ENCODE data around the gene FOXS1.

FOXS1 gene

DNA sequence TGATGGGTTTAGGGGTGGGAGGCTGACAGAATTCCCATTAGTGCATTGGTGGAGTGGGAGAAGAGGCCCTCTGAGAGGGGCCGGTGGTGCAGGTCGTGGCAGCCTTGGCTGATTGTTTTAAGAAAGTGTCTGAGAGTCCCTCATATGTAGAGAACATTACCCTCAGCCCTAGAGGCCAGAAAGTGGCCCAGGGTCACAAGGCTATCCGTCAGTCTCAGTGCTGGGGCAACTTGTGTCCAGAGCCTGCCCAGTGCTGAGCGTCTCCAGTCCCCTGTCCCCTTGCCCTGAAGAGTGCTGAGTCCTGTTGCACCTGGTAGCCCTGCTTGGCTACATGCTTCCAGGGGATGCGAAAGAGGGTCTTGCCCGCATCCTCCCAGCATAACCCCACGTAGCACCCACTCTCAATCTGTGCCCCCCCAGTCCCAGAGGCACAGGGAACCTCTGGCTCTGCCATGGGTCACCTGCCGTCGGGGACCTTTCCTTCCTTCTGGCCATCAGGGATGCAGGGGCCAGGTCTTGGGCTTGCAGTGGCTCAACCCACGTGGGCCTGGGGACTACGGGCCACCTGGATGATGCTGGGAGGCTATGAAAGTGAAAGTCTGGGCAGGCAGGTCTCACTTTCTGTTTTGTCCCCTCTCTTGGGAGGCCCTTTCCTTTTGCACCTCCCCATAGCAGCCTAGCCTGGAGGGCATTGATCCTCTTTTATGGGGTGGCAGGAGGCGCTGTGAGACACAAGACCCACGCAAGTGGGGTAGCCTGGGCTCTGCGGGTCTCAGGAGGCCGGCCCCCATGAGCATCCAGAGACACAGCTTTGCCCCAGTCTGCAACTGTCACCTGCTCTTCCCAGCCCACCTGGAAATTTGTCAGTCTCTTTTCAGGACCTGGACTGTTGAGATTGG is 12.7 kb upstream of the FOXS1 start:
- DNase-seq (ENCODE audit: low read depth), result no peak
- TF ChIP-seq, protein P1, sequence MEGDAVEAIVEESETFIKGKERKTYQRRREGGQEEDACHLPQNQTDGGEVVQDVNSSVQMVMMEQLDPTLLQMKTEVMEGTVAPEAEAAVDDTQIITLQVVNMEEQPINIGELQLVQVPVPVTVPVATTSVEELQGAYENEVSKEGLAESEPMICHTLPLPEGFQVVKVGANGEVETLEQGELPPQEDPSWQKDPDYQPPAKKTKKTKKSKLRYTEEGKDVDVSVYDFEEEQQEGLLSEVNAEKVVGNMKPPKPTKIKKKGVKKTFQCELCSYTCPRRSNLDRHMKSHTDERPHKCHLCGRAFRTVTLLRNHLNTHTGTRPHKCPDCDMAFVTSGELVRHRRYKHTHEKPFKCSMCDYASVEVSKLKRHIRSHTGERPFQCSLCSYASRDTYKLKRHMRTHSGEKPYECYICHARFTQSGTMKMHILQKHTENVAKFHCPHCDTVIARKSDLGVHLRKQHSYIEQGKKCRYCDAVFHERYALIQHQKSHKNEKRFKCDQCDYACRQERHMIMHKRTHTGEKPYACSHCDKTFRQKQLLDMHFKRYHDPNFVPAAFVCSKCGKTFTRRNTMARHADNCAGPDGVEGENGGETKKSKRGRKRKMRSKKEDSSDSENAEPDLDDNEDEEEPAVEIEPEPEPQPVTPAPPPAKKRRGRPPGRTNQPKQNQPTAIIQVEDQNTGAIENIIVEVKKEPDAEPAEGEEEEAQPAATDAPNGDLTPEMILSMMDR (IDR thresholded peaks at IDR 0.05; ENCODE audit: low read length, missing control alignments), result no peak
- H3K4me3 ChIP-seq (replicated peaks; ENCODE audit: low read depth, low read length), result no peak overlapping the region

DNA sequence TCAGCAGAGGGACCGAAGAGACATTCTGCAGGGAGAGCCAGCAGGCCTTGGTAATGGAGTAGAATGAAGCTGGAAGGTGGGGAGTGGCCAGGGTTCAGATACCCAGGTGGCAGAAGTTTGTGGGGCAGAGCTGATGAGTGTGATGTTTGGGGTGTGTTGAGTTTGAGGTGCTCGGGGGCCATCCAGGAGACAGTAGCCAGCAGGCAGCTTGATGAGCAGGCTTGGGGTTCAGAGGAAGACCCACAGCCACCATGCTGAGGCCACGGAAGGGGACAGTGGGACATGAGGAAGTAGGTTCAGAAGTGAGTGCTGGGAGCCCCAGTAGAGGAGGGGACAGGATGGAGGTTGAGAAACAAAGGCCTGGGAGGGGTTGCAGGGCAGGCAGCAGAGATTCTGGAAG is 11.1 kb upstream of the FOXS1 start:
- no peak overlapping the region for H3K4me3 ChIP-seq (replicated peaks; ENCODE audit: low read depth, low read length)
- no peak for DNase-seq (ENCODE audit: low read depth)
- TF ChIP-seq, protein P1 (IDR thresholded peaks at IDR 0.05; ENCODE audit: low read length, missing control alignments), result no peak

DNA sequence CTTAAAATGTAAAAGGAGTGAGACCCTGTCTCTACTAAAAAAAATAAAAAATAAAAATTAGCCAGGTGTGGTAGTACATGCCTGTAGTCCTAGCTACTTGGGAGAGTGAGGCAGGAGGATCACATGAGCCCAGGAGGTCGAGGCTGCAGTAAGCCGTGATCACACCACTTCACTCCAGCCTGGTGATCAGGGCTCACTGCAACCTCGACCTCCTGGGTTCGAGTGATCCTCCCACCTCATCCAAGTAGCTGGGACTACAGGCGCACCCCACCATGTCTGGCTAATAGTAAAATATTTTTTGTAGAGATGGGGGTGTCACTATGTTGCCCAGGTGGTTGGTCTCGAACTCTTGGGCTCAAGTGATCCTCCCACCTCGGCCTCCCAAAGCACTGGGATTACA is 8.1 kb upstream of the FOXS1 start:
- no peak for DNase-seq (ENCODE audit: low read depth)
- TF ChIP-seq, protein P1 (IDR thresholded peaks at IDR 0.05; ENCODE audit: low read length, missing control alignments), result no peak

DNA sequence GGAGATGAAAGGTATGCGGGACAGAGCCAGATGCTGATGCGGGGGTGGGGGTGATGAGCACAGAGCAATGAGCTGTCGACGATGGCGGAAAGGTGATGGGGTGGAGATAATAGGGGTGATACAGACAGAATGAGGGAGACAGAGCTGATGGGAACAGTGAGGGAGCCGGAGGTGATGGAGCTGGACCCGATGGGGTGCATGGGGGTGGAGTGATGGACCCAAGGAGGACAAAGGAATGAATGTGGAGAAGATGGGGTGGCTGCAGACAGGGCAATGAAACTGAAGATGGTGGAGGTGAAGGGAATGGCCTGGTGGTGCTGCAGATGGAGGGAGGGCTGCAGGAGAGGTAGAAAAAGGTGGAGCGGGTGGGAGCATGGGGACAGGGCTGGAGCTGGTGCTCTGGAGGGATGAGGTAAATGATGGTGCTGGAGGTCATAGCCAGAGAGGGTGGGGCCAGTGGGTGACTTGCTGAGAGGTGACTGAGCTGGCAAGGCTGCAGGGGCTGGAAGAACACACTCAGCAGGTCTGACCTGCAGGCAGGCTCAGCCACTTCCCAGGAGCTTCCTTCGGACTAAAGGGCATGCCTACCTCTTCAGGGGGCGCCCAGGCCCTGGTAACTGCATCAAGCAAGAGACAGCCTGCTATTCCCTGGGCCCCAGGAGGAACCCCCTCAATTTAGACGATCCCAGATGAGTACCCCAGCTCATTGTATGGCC is 6.0 kb upstream of the FOXS1 start:
- H3K4me3 ChIP-seq (replicated peaks; ENCODE audit: low read depth, low read length), result no peak overlapping the region
- TF ChIP-seq, protein P1 (IDR thresholded peaks at IDR 0.05; ENCODE audit: low read length, missing control alignments), result no peak
- no peak for DNase-seq (ENCODE audit: low read depth)

More for the DNA sequence above, 8.1 kb upstream of the FOXS1 start:
- H3K4me3 ChIP-seq (replicated peaks; ENCODE audit: low read depth, low read length), result no peak overlapping the region

DNA sequence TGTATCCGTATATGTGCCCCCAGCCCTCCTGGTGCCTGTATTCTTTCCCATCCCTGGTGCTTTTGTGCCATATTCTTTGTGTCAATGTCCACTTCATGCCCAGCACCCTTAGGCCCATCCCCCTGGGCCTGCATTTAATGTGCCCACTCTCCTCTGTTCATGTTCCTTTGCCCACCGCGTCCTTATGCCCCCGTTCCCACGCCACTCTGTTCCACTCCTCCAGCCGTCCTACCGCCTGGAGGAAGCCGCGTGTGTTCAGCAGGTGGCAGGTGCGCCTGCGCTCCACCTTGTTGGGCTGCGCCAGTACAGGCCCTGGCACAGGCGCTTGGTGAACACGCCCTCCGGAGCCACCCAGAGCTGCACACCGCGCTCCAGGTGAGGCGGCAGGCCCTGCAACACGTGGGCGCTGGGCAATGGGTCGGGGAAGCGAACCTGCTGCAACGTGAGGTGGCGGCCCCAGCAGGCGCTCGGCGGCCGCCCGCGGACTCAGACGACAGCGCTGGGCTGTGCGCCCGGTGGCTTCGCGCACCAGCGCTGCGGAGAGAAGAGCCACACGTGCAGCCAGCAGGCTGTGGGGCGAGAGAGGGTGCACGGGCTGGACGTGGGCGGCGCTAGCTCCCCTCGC is 4.0 kb upstream of the FOXS1 start:
- DNase-seq (ENCODE audit: low read depth), result no peak
- no peak overlapping the region for H3K4me3 ChIP-seq (replicated peaks; ENCODE audit: low read depth, low read length)
- TF ChIP-seq, protein P1 (IDR thresholded peaks at IDR 0.05; ENCODE audit: low read length, missing control alignments), result no peak

DNA sequence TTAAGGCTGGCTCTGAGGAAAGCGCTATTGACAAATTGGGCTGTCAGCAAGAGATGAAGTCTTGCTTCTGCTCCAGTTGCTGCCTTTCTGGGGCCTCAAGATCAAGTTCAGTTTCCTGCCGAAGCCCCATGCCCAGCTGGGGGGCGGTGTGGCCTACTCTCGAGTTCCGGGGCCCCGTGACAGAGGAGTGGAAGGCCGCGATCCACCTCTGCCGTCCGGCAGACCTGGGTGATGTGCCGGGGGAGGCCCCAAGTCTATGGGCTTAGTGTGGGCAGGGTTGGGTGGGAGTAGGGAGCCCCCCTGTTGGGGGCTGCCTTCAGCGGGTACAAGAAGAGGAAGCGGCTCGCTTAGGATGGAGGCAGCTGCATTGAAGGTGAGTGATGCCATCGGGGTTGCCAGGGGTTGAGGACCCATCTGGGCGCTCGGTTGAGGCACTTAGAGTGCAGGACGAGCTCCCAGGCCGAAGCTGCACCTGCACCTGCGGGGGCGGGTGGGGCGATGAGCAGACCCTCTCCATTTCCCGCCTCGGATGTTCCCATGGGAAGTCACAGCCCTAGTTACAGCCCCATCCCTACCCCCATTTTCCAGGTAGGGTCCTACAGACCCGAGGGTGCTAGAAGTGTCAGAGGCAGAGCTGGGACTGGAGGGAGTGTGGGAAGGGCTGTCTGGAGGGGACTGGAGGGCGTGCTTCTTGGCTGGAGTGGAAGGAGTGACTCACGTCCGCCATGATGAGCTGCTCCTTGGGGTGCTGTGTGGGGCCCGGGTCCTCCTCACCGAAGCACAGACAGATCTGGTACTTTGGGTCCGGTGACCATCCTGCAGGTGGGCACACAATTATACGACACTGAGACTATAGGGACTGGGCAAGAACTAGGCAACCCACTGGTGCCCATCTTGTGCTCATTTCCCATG is 2.9 kb upstream of the FOXS1 start:
- DNase-seq (ENCODE audit: low read depth), result no peak
- no peak overlapping the region for H3K4me3 ChIP-seq (replicated peaks; ENCODE audit: low read depth, low read length)
- TF ChIP-seq, protein P1 (IDR thresholded peaks at IDR 0.05; ENCODE audit: low read length, missing control alignments), result no peak

Measured in fibroblast of pulmonary artery (primary cell).